H1 (cell line): ENCODE measurements around the gene GALNT2.

Experiments
- CTBP2 ChIP-seq: IDR thresholded peaks from 2 replicates; pipeline ENCODE4 v1.7.0; 2011; ENCODE audit warnings: borderline replicate concordance, mild to moderate bottlenecking, moderate library complexity, mixed read lengths, low read length; ENCODE audit not compliant: insufficient read depth, insufficient read length
- CTCF ChIP-seq, 3 experiments: IDR thresholded peaks; 1 replicate in 2 of 3; 2 replicates in 1 of 3; pipeline versions ENCODE4 v1.5.1 to v1.6.1; 2011; ENCODE audit warnings: low read length in 3 of 3, mild to moderate bottlenecking in 3 of 3, inconsistent platforms in 2 of 3, low read depth in 1 of 3, moderate library complexity in 1 of 3; ENCODE audit not compliant: insufficient read depth in 1 of 3; ENCODE audit errors: control extremely low read depth in 1 of 3
- E2F6 ChIP-seq: IDR thresholded peaks from 2 replicates; pipeline ENCODE4 v1.6.1; 2012; ENCODE audit warnings: inconsistent platforms
- EP300 ChIP-seq, 2 experiments: IDR thresholded peaks; 1 replicate in 1 of 2; 2 replicates in 1 of 2; pipeline ENCODE4 v1.6.1; 2011 to 2012; ENCODE audit warnings: low read depth in 2 of 2, low read length in 2 of 2, mild to moderate bottlenecking in 2 of 2, borderline replicate concordance in 1 of 2, inconsistent platforms in 1 of 2, moderate library complexity in 1 of 2
- EZH2 ChIP-seq: fragments of 200-600 bp; sonication (generic); IDR thresholded peaks from 2 replicates; pipeline ENCODE4 v1.7.1; 2012; ENCODE audit warnings: low read depth, mild to moderate bottlenecking, moderate library complexity, low read length, inconsistent platforms; ENCODE audit not compliant: severe bottlenecking
- JUN ChIP-seq: IDR thresholded peaks from 2 replicates; pipeline ENCODE4 v1.6.1; 2011; ENCODE audit warnings: low read depth, mild to moderate bottlenecking, improper control_type of control experiment, low read length
- MAX ChIP-seq: IDR thresholded peaks from 2 replicates; pipeline ENCODE4 v1.6.1; 2012; ENCODE audit warnings: inconsistent platforms
- POLR2A ChIP-seq, 2 experiments: IDR thresholded peaks; 1 replicate in 1 of 2; 2 replicates in 1 of 2; pipeline ENCODE4 v1.6.1; 2011; ENCODE audit warnings: low read depth in 2 of 2, low read length in 2 of 2, mild to moderate bottlenecking in 2 of 2; ENCODE audit errors: control extremely low read depth in 1 of 2
- POLR2AphosphoS5 ChIP-seq: IDR thresholded peaks from 2 replicates; pipeline ENCODE4 v1.6.1; 2011; ENCODE audit warnings: low read depth, low read length
- USF2 ChIP-seq: IDR thresholded peaks from 2 replicates; pipeline ENCODE4 v1.6.1; 2011; ENCODE audit warnings: low read length, improper control_type of control experiment

GRCh38 chr1:230248016-230248888 lies 181.2 kb downstream of the GALNT2 start:
- TF ChIP-seq JUN (no peak), EZH2 (no peak), CTCF (IDR thresholded peaks at IDR 0.05; ENCODE audit: control extremely low read depth in 1 of 3, insufficient read depth in 1 of 3, low read depth in 1 of 3, low read length in 3 of 3) (no peak), E2F6 (no peak), POLR2AphosphoS5 (no peak), USF2 (no peak), MAX (no peak), POLR2A (IDR thresholded peaks at IDR 0.05; ENCODE audit: control extremely low read depth in 1 of 2, low read depth in 2 of 2, low read length in 2 of 2) (no peak), EP300 (IDR thresholded peaks at IDR 0.05; ENCODE audit: borderline replicate concordance in 1 of 2, low read depth in 2 of 2, low read length in 2 of 2) (no peak), CTBP2 (no peak)
